GM18951 (cell line): ENCODE measurements around the gene IKZF2.

Experiments used
- POLR2A ChIP-seq: IDR thresholded peaks from 4 replicates; pipeline ENCODE4 v1.6.1; 2011; ENCODE audit warnings: mild to moderate bottlenecking; ENCODE audit not compliant: insufficient read length, insufficient read depth; ENCODE audit errors: extremely low read depth
- in situ Hi-C: fragments of 300-500 bp; cut with MboI; formaldehyde crosslinking; loops from one replicate; pipeline ENCODE4 v1.12.0; 2022; ENCODE audit warnings: low sequenced_read_pairs, mixed read lengths, inconsistent platforms; ENCODE audit not compliant: unreplicated experiment

The IKZF2 gene

GRCh38 chr2:213151437-213152064, at the start of gene IKZF2:
Gene IKZF2 (minus strand): TSS chr2:213151612. CDS start chr2:213148629, 2,983 bp downstream.
- in situ Hi-C loops: no loop called here
- peak; percentile 64 for TF ChIP-seq POLR2A

- in situ Hi-C loops: no loop called here
- no peak for TF ChIP-seq POLR2A
Measured at GRCh38 chr2:213199871-213200270, 48.5 kb upstream of the IKZF2 start.

GRCh38 chr2:213189001-213189899, 37.8 kb upstream of the IKZF2 start:
- TF ChIP-seq POLR2A: no peak
- in situ Hi-C loops: no loop called here

GRCh38 chr2:213188533-213188867, 37.1 kb upstream of the IKZF2 start:
- no peak for TF ChIP-seq POLR2A
- in situ Hi-C loops: no loop called here

- no peak for TF ChIP-seq POLR2A
- in situ Hi-C loops: no loop called here
Measured at GRCh38 chr2:213187833-213188532, 36.6 kb upstream of the IKZF2 start.

- in situ Hi-C loops: no loop called here
- no peak for TF ChIP-seq POLR2A
Measured at GRCh38 chr2:213187386-213187785, 36.0 kb upstream of the IKZF2 start.

GRCh38 chr2:213185147-213185822, 33.9 kb upstream of the IKZF2 start:
- in situ Hi-C loops: no loop called here
- no peak for TF ChIP-seq POLR2A

GRCh38 chr2:213181712-213182111, 30.3 kb upstream of the IKZF2 start:
- in situ Hi-C loops: no loop called here
- no peak for TF ChIP-seq POLR2A

DNA sequence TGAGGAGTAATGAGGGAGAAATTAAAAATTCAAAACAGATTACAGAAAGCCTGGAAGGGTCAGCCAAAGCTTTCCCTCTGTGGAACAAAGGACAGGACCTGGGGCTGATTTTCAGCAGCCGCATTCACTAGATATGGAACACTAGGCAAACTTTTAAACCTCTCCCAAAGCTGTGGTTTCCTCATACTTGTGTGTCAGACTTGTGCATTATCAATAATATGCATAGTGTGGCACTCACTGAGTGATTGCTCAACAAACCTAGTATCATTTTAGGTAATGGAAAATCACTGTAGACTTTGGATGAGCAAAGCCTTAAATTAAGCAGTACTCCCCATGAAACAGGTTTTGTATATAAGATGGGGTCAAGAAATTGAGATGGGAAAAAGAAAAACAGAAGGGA, 26.3 kb upstream of the IKZF2 start:
- TF ChIP-seq POLR2A: no peak
- in situ Hi-C loops: no loop called here

- in situ Hi-C loops: no loop called here
- TF ChIP-seq POLR2A: no peak
Measured at GRCh38 chr2:213175673-213176247, 24.3 kb upstream of the IKZF2 start.

DNA sequence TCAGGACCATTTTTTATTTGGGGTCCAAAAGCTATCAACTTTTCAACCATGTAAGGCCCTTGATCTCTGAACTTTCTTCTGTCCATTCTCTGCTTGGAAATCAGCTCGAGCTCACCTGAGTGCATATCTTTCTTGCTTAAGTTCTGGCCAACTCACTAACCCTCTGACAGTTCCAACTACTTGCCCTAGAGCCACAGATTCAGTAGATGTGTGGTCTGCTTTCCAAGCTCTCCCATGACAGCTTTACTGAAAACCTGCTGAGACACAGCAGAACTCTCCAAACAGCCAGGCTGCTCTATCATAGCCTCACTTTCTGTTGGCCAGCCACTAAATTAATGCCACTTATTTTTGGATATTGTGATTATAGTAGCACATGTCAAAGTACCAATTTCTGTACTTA, 21.2 kb upstream of the IKZF2 start:
- in situ Hi-C loops: no loop called here
- TF ChIP-seq POLR2A: no peak

- no peak for TF ChIP-seq POLR2A
- in situ Hi-C loops: no loop called here
Measured at GRCh38 chr2:213171147-213171546, 19.7 kb upstream of the IKZF2 start.

DNA sequence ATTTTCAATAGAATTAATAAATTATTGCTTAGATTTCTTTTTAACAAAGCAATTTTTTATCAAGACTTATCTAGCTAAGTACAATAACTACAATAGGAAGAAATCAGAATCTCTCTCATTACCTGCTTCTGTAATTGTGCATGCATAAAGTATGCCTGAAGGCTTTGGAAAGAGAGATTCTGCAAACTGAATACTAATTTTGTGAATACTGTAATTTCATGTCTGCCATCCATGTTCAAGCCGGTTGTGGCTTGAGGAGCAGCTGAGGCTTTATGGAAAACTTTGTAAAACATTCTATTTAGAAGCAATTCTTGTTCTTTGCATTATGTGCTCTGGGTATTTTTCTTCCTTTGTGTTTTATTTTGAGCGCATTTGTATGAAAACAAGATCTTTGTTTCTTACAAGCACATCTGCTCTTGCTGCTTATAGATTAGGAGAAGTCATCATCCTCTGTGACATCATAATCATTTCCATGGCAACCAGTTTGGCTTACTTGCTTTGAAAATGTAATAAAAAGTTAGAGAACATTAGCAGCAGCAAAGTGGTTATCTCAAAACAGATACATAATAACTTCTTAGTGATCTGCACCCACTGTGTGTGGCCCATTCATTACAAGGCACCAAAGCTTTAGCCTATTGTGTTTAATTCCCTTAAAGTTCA, 16.0 kb upstream of the IKZF2 start:
- no peak for TF ChIP-seq POLR2A
- in situ Hi-C loops: loop anchor here (5.0 kb wide), 1 partner anchor 60 kb away; no protein-coding TSS in a partner anchor

DNA sequence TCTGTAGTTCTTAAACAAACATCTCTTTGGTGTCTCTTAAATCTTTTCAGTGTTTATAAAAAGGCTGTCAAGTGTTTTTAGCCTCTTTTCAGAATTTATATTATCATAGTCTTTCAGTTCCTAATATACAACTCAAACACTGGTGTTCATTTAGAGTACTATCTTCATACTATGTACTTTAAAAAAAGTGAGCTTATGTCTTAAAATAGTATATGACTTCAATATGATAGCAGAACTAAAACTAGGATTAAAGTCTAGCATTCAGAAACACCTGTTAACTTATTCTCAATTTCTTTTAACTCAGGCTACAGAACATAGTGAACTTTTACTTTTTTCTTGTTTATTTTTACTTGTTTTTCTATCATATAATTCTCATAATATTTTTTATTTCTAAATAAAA, 14.7 kb upstream of the IKZF2 start:
- TF ChIP-seq POLR2A: no peak
- in situ Hi-C loops: loop anchor here (5.0 kb wide), 1 partner anchor 61 kb away; no protein-coding TSS in a partner anchor
